K562 (cell line): Measurements from ENCODE around the gene ADARB2. TPM values are rescaled to one million over a fixed set of nuclear protein-coding genes. Genes with fewer than 3 reads are reported as not detected.

Experiments used
- ATAC-seq: fragments of 200-7000 bp; cut with Tn5 transposase; 3 replicates; pipeline ENCODE4 v1.9.1; 2020; ENCODE audit warnings: moderate library complexity
- BruUV-seq: library from RNA; stranded (reverse); fragments of 400-500 nt; replicated peaks from 2 replicates; lab custom pipeline; 2021; lab: Mats Ljungman, UMichigan
- CTCF ChIA-PET: fragments of 300-600 bp; formaldehyde crosslinking; extraction: SDS; loops from one replicate; lab custom pipeline; 2021; ENCODE audit warnings: low intra/inter-chr PET ratio; lab: Yijun Ruan, JAX
- POLR2A ChIA-PET: fragments of 300-600, 350-650 bp; sonication (Branson Sonifier 250); formaldehyde crosslinking; extraction: SDS; loops from one replicate; lab custom pipeline; 2021; ENCODE audit warnings: antibody characterized with exemption, inconsistent platforms; lab: Yijun Ruan, JAX
- DNase-seq, 4 experiments: peaks; one replicate each; pipeline versions ENCODE4 v3.0.0 to v3.0.0-alpha.2; 2011 to 2018; ENCODE audit warnings: low spot score in 3 of 4, mixed read lengths in 3 of 4; ENCODE audit errors: extremely low read depth in 1 of 4
- FAIRE-seq: peaks from 2 replicates; lab custom pipeline; 2011; peaks lifted over from hg19 to GRCh38; lab: Jason Lieb, UNC
- H2AFZ ChIP-seq: 2 replicates; pipeline ENCODE4 v1.6.0; 2011; ENCODE audit warnings: low read depth, low read length, control low read depth, inconsistent platforms
- H3K27ac ChIP-seq: fragments of 200-600 bp; 3 replicates; pipeline ENCODE4 v1.8.0; 2011; ENCODE audit warnings: low read depth, mild to moderate bottlenecking, control low read depth, inconsistent platforms, low read length, moderate library complexity, mixed read lengths; ENCODE audit errors: extremely low read depth
- H3K27me3 ChIP-seq, 2 experiments: fragments of 300-600 bp in 1 of 2; 2 replicates in 1 of 2; 3 replicates in 1 of 2; pipeline versions ENCODE4 v1.6.0 to v1.8.0; 2011; ENCODE audit warnings: inconsistent platforms in 2 of 2, low read length in 2 of 2, mild to moderate bottlenecking in 1 of 2, mixed read lengths in 1 of 2, moderate library complexity in 1 of 2; ENCODE audit not compliant: control insufficient read depth in 2 of 2, insufficient read depth in 2 of 2
- H3K36me3 ChIP-seq: fragments of 300-600 bp; 3 replicates; pipeline ENCODE4 v1.8.0; 2011; ENCODE audit warnings: mild to moderate bottlenecking, low read length, inconsistent platforms; ENCODE audit not compliant: control insufficient read depth, insufficient read depth
- H3K4me1 ChIP-seq, 2 experiments: fragments of 200-600 bp in 1 of 2; replicated peaks in 1 of 2; 2 replicates in 1 of 2; 3 replicates in 1 of 2; pipeline versions ENCODE4 v1.5.1 to v1.8.0; 2011; ENCODE audit warnings: inconsistent platforms in 2 of 2, low read length in 2 of 2, mild to moderate bottlenecking in 1 of 2, mixed read lengths in 1 of 2, moderate library complexity in 1 of 2; ENCODE audit not compliant: control insufficient read depth in 2 of 2, insufficient read depth in 2 of 2
- H3K4me2 ChIP-seq: 2 replicates; pipeline ENCODE4 v1.6.1; 2011; ENCODE audit warnings: low read length, control low read depth, inconsistent platforms, mixed read lengths; ENCODE audit not compliant: insufficient read depth
- H3K4me3 ChIP-seq: fragments of 200-600 bp; sonication (generic), shearing (Covaris generic); 2 replicates; pipeline ENCODE4 v1.5.1; 2016; ENCODE audit warnings: control low read depth, inconsistent platforms
- H3K79me2 ChIP-seq: fragments of 200-600 bp; 3 replicates; pipeline ENCODE4 v1.8.0; 2011; ENCODE audit warnings: low read length, inconsistent platforms; ENCODE audit not compliant: control insufficient read depth, insufficient read depth
- H3K9ac ChIP-seq, 2 experiments: 2 replicates each; pipeline versions ENCODE4 v1.6.0 to v1.6.1; 2011; ENCODE audit warnings: low read depth in 2 of 2, low read length in 2 of 2, control low read depth in 1 of 2, inconsistent platforms in 1 of 2, mild to moderate bottlenecking in 1 of 2, mixed read lengths in 1 of 2; ENCODE audit not compliant: insufficient read depth in 1 of 2
- H3K9me1 ChIP-seq: one replicate; pipeline ENCODE4 v1.6.0; 2011; ENCODE audit warnings: inconsistent platforms, mild to moderate bottlenecking, low read length, moderate library complexity; ENCODE audit not compliant: control insufficient read depth, insufficient read depth
- H3K9me3 ChIP-seq: replicated peaks from 2 replicates; pipeline ENCODE4 v1.5.1; 2011; ENCODE audit warnings: low read depth, low read length, inconsistent platforms; ENCODE audit not compliant: control insufficient read depth, insufficient read depth
- H4K20me1 ChIP-seq: replicated peaks from 2 replicates; pipeline ENCODE4 v1.6.1; 2011; ENCODE audit warnings: low read length, inconsistent platforms, mixed read lengths; ENCODE audit not compliant: control insufficient read depth, insufficient read depth
- ARID3B ChIP-seq: fragments of 250-450 bp; sonication (Bioruptor Pico); IDR thresholded peaks from 2 replicates; pipeline ENCODE4 v1.4.0; 2020; ENCODE audit warnings: borderline replicate concordance
- CBFA2T3 ChIP-seq: fragments of 450-650 bp; IDR thresholded peaks from 2 replicates; pipeline ENCODE4 v1.6.1; 2017
- FOSL1 ChIP-seq: fragments of 200-800 bp; sonication (Bioruptor generic); conservative IDR thresholded peaks from 2 replicates; pipeline ENCODE4 v1.6.1; 2016; ENCODE audit warnings: missing genetic modification characterization, missing compliant biosample characterization
- MXD1 ChIP-seq: fragments of 250-450 bp; sonication (Bioruptor Pico); IDR thresholded peaks from 2 replicates; pipeline ENCODE4 v1.8.0; 2021; ENCODE audit warnings: borderline replicate concordance, mild to moderate bottlenecking, moderate library complexity; ENCODE audit not compliant: poor library complexity, severe bottlenecking
- NKRF ChIP-seq: fragments of 450-650 bp; IDR thresholded peaks from 2 replicates; pipeline ENCODE4 v1.6.1; 2016; ENCODE audit warnings: borderline replicate concordance
- PATZ1 ChIP-seq: fragments of 250-450 bp; sonication (Bioruptor Pico); IDR thresholded peaks from 2 replicates; pipeline ENCODE4 v1.5.0; 2020; ENCODE audit warnings: mild to moderate bottlenecking, borderline replicate concordance
- THRA ChIP-seq: fragments of 450-650 bp; IDR thresholded peaks from 2 replicates; pipeline ENCODE4 v1.6.1; 2017; ENCODE audit warnings: mild to moderate bottlenecking, moderate library complexity
- WHSC1 ChIP-seq: IDR thresholded peaks from one replicate; pipeline ENCODE4 v1.6.1; 2012; ENCODE audit warnings: low read length, control low read depth, inconsistent platforms
- ZNF124 ChIP-seq: sonication (generic); formaldehyde crosslinking; IDR thresholded peaks from 2 replicates; pipeline ENCODE4 v1.8.1; 2022; ENCODE audit warnings: missing genetic modification reagents
- ZNF3 ChIP-seq: fragments of 250-450 bp; sonication (Bioruptor Pico); IDR thresholded peaks from 2 replicates; pipeline ENCODE4 v1.5.0; 2021; ENCODE audit warnings: mild to moderate bottlenecking, moderate library complexity
- ZNF398 ChIP-seq: fragments of 250-450 bp; sonication (Bioruptor Pico); IDR thresholded peaks from 2 replicates; pipeline ENCODE4 v1.8.0; 2021; ENCODE audit warnings: moderate library complexity, mild to moderate bottlenecking, inconsistent platforms
- ZNF780A ChIP-seq: fragments of 250-450 bp; sonication (Bioruptor Pico); IDR thresholded peaks from 2 replicates; pipeline ENCODE4 v1.5.0; 2021; ENCODE audit warnings: mild to moderate bottlenecking
- in situ Hi-C: fragments of 300-500 bp; cut with MboI; formaldehyde crosslinking; loops from 4 replicates; pipeline ENCODE4 v1.15.0; 2018; ENCODE audit warnings: inconsistent platforms, mixed read lengths
- intact Hi-C: fragments of 100-400 bp; cut with micrococcal nuclease; formaldehyde crosslinking; loops from 2 replicates; pipeline ENCODE4 v1.14.2; 2022
- polyA plus RNA-seq, 8 experiments: library from polyadenylated mRNA; depleted of rRNA in 4 of 8; stranded (reverse) in 5 of 8; unstranded in 3 of 8; fragments of >200 nt; fragmentation: Nextera tagmentation in 2 of 8; fragmentation: Illumina TruSeq in 1 of 8; extraction: Ambion mirVana in 2 of 8; extraction: Trizol in 1 of 8; gene quantifications; 2 replicates each; pipeline versions ENCODE4 v1.2.1 to v1.2.3, GENCODE V29; 2011 to 2014; ENCODE audit warnings: inconsistent platforms in 1 of 8, missing spikeins in 1 of 8
- total RNA-seq, 7 experiments: library from RNA; depleted of rRNA in 6 of 7; stranded (reverse); fragments of >200 nt in 6 of 7; fragmentation: Illumina TruSeq in 2 of 7; extraction: Trizol in 2 of 7; gene quantifications; 2 replicates each; pipeline versions ENCODE4 v1.2.1 to v1.2.3, GENCODE V29; 2011 to 2021; ENCODE audit warnings: low replicate concordance in 1 of 7

Gene ADARB2
- total and polyA plus RNA-seq, 9 of the 15 experiments (the other 6 are each of a cell fraction or from before 2014, with no cell fraction given): not detected

GRCh38 chr10:1668399-1668798 is 68.9 kb downstream of the ADARB2 start (continued):
- TF ChIP-seq PATZ1 (CRISPR knock-in tag): no peak
- TF ChIP-seq CBFA2T3: no peak
- TF ChIP-seq ZNF3 (CRISPR knock-in tag): no peak
- TF ChIP-seq ZNF398: no peak
- no peak for TF ChIP-seq FOSL1 (tag)
- no peak for TF ChIP-seq ZNF124

- Histone ChIP-seq H3K9me1 (no peaks in the 10 kb centered on the region), H3K9ac (no peak overlapping the region), H3K79me2 (no peaks in the 10 kb centered on the region), H2AFZ (no peak overlapping the region), H3K27ac (no peak overlapping the region), H4K20me1 (no peaks in the 10 kb centered on the region; the same call in 1 of the 2 replicates), H3K9me3 (no peaks in the 10 kb centered on the region), H3K4me3 (no peak overlapping the region), H3K36me3 (no peaks in the 10 kb centered on the region), H3K27me3 (peaks cover 15 to 71% of the 10 kb centered on the region in 2 experiments; a peak in 4 of 5 replicates), H3K4me2 (no peak overlapping the region), H3K4me1 (no peaks in the 10 kb centered on the region)
- FAIRE-seq (no peak), ATAC-seq (no peak), DNase-seq (no peak)
- ChIA-PET POLR2A (no interaction called here), CTCF (no interaction called here)
- intact Hi-C loops: no loop called here
- in situ Hi-C loops: no loop called here
- no TSS peak for BruUV-seq
- TF ChIP-seq WHSC1 (no peak), THRA (no peak), MXD1 (CRISPR knock-in tag) (no peak), ZNF780A (CRISPR knock-in tag) (no peak), ARID3B (no peak), NKRF (no peak), CBFA2T3 (no peak)
These were observed 69.9 kb downstream of the ADARB2 start for GRCh38 chr10:1667392-1667791.
